HepG2 (cell line): ENCODE measurements around the gene ZMIZ1. TPM values are rescaled to one million over a fixed set of nuclear protein-coding genes. Genes with fewer than 3 reads are reported as not detected.
A peak's percentile ranks its signal among the peaks of the same experiment; 100 is the strongest.

Experiments used
- ARNT2 ChIP-seq: sonication (generic); formaldehyde crosslinking; IDR thresholded peaks from 2 replicates; pipeline ENCODE4 v1.8.0; 2022; ENCODE audit warnings: mild to moderate bottlenecking, low read depth, missing genetic modification reagents, moderate library complexity
- CHD4 ChIP-seq: fragments of 200-600 bp; sonication (generic); IDR thresholded peaks from 2 replicates; pipeline ENCODE4 v1.7.0; 2017; ENCODE audit warnings: mild to moderate bottlenecking, low read length, borderline replicate concordance
- FOSL2 ChIP-seq: sonication (generic); formaldehyde crosslinking; IDR thresholded peaks from 2 replicates; pipeline ENCODE4 v1.4.0; 2020; ENCODE audit warnings: missing genetic modification reagents
- GPN1 ChIP-seq: sonication (generic); formaldehyde crosslinking; IDR thresholded peaks from 2 replicates; pipeline ENCODE4 v1.5.1; 2020; ENCODE audit warnings: missing genetic modification reagents, borderline replicate concordance
- KDM5A ChIP-seq: fragments of 200-600 bp; sonication (generic); IDR thresholded peaks from 2 replicates; pipeline ENCODE4 v1.7.0; 2018; ENCODE audit warnings: antibody characterized with exemption, mild to moderate bottlenecking, low read length, borderline replicate concordance
- KDM6A ChIP-seq: IDR thresholded peaks from 2 replicates; pipeline ENCODE4 v1.6.1; 2016; ENCODE audit warnings: low read depth
- MEIS1 ChIP-seq: sonication (generic); formaldehyde crosslinking; IDR thresholded peaks from 2 replicates; pipeline ENCODE4 v1.9.0; 2021; ENCODE audit warnings: mild to moderate bottlenecking, missing genetic modification reagents, moderate library complexity, borderline replicate concordance
- NFKBIZ ChIP-seq: IDR thresholded peaks from 2 replicates; pipeline ENCODE4 v1.6.1; 2018; ENCODE audit warnings: missing genetic modification reagents, missing compliant biosample characterization
- NONO ChIP-seq, 2 experiments: fragments of 450-650 bp in 1 of 2; sonication (generic) in 1 of 2; formaldehyde crosslinking in 1 of 2; IDR thresholded peaks in 1 of 2; conservative IDR thresholded peaks in 1 of 2; 2 replicates each; pipeline versions ENCODE4 v1.6.1 to v1.8.0; 2017 to 2022; ENCODE audit warnings: mild to moderate bottlenecking in 1 of 2, missing genetic modification reagents in 1 of 2, moderate library complexity in 1 of 2
- ONECUT2 ChIP-seq: sonication (generic); formaldehyde crosslinking; IDR thresholded peaks from 2 replicates; pipeline ENCODE4 v1.4.0; 2020; ENCODE audit warnings: missing genetic modification reagents
- POGZ ChIP-seq: sonication (generic); formaldehyde crosslinking; IDR thresholded peaks from 2 replicates; pipeline ENCODE4 v1.4.0; 2020; ENCODE audit warnings: mild to moderate bottlenecking, missing genetic modification reagents
- SMC3 ChIP-seq: IDR thresholded peaks from 2 replicates; pipeline ENCODE4 v1.6.1; 2011; ENCODE audit warnings: low read length, improper control_type of control experiment
- THAP11 ChIP-seq: IDR thresholded peaks from 2 replicates; pipeline ENCODE4 v1.6.1; 2016; ENCODE audit warnings: missing biosample characterization, missing genetic modification reagents
- YEATS2 ChIP-seq: sonication (generic); formaldehyde crosslinking; IDR thresholded peaks from 2 replicates; pipeline ENCODE4 v1.4.0; 2020; ENCODE audit warnings: missing genetic modification reagents, borderline replicate concordance
- ZBTB1 ChIP-seq: sonication (generic); formaldehyde crosslinking; IDR thresholded peaks from 2 replicates; pipeline ENCODE4 v1.4.0; 2020; ENCODE audit warnings: missing genetic modification reagents, borderline replicate concordance
- ZNF10 ChIP-seq: sonication (generic); formaldehyde crosslinking; IDR thresholded peaks from 2 replicates; pipeline ENCODE4 v1.4.0; 2020; ENCODE audit warnings: mild to moderate bottlenecking, low read depth, missing genetic modification reagents, borderline replicate concordance
- ZNF232 ChIP-seq: sonication (generic); formaldehyde crosslinking; IDR thresholded peaks from 2 replicates; pipeline ENCODE4 v1.4.0; 2020; ENCODE audit warnings: missing genetic modification reagents, borderline replicate concordance
- ZNF263 ChIP-seq: sonication (generic); formaldehyde crosslinking; IDR thresholded peaks from 2 replicates; pipeline ENCODE4 v1.4.0; 2020; ENCODE audit warnings: missing genetic modification reagents
- ZNF333 ChIP-seq: sonication (generic); formaldehyde crosslinking; IDR thresholded peaks from 2 replicates; pipeline ENCODE4 v1.4.0; 2020; ENCODE audit warnings: mild to moderate bottlenecking, missing genetic modification reagents, borderline replicate concordance
- ZNF484 ChIP-seq: sonication (generic); formaldehyde crosslinking; IDR thresholded peaks from 2 replicates; pipeline ENCODE4 v1.5.1; 2020; ENCODE audit warnings: mild to moderate bottlenecking, low read depth, missing genetic modification reagents, borderline replicate concordance
- ZNF660 ChIP-seq: sonication (generic); formaldehyde crosslinking; IDR thresholded peaks from 2 replicates; pipeline ENCODE4 v1.5.1; 2020; ENCODE audit warnings: mild to moderate bottlenecking, low read depth, missing genetic modification reagents, borderline replicate concordance
- ZNF674 ChIP-seq: sonication (generic); formaldehyde crosslinking; IDR thresholded peaks from 2 replicates; pipeline ENCODE4 v1.5.0; 2020; ENCODE audit warnings: low read depth, mild to moderate bottlenecking, missing genetic modification reagents
- ZNF709 ChIP-seq: sonication (generic); formaldehyde crosslinking; IDR thresholded peaks from 2 replicates; pipeline ENCODE4 v1.5.0; 2020; ENCODE audit warnings: mild to moderate bottlenecking, missing genetic modification reagents
- polyA plus RNA-seq, 8 experiments: library from polyadenylated mRNA; depleted of rRNA in 3 of 8; stranded (reverse) in 7 of 8; unstranded in 1 of 8; fragments of >200 nt; fragmentation: Illumina TruSeq in 4 of 8; extraction: Trizol in 4 of 8; gene quantifications; 2 replicates each; pipeline versions ENCODE4 v1.2.1 to v1.2.3, GENCODE V29; 2011 to 2016; ENCODE audit warnings: low read depth in 4 of 8, missing spikeins in 1 of 8, mixed read lengths in 1 of 8; ENCODE audit not compliant: insufficient read depth in 1 of 8
- total RNA-seq, 5 experiments: library from RNA; depleted of rRNA; stranded (reverse); fragments of >200 nt; fragmentation: Illumina TruSeq; extraction: Trizol; gene quantifications; 2 replicates each; pipeline ENCODE4 v1.2.3, GENCODE V29; 2016; ENCODE audit warnings: low read depth in 1 of 5
- TF ChIP-seq, protein P1 (sequence below): sonication (generic); formaldehyde crosslinking; IDR thresholded peaks from 2 replicates; pipeline ENCODE4 v1.4.0; 2020; ENCODE audit warnings: low read depth, mild to moderate bottlenecking, missing genetic modification reagents
- TF ChIP-seq, protein P2 (sequence below): sonication (generic); formaldehyde crosslinking; IDR thresholded peaks from 2 replicates; pipeline ENCODE4 v1.5.1; 2020; ENCODE audit warnings: missing genetic modification reagents, mild to moderate bottlenecking, borderline replicate concordance

The ZMIZ1 gene
- total and polyA plus RNA-seq, 2 of the 13 experiments (the other 11 are each of a cell fraction or from before 2014, with no cell fraction given), result 5.3 to 10.2 TPM

DNA sequence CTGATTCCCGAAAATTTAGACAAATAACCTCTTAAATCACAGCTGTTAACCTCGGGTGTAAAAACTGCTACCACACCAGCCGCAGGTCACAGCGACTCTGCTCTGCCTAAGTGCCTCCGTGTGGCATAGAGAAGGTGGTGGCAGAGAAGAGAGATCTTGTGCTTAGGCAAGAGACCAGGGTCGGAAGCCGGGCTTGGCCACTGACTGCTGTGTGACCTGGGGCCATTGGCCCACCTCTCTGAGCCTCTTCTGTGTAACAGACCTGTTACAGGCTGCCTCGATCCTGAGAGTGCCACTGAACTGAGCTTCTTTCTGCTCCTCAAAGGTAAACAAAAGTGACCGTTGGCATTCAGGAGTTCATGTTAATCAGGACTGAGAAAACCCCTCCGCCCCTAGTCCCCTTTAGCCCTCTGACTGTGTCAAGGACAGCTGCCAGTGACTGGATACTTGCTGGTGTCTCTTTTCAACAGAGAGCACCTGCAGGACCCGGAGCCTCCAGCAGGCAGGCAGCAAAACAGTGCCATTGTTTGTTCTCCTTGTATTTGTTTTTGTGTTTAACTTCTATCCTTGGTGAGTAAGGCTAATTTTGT, 36.5 kb downstream of the ZMIZ1 start (continued):
- TF ChIP-seq ZNF232 (no peak), MEIS1 (CRISPR knock-in tag) (no peak), ONECUT2 (CRISPR knock-in tag) (no peak), NONO (IDR thresholded peaks at IDR 0.05) (no peak), NONO (CRISPR knock-in tag; conservative IDR thresholded peaks at IDR 0.05) (no peak; the same call in 1 of the 2 replicates), KDM5A (no peak), ZNF709 (no peak), YEATS2 (CRISPR knock-in tag) (peak; percentile 28; the same call in 1 of the 2 replicates), FOSL2 (CRISPR knock-in tag) (peak; percentile 54), ZNF484 (CRISPR knock-in tag) (no peak), ZNF10 (CRISPR knock-in tag) (no peak), POGZ (no peak), ARNT2 (CRISPR knock-in tag) (no peak), ZNF660 (CRISPR knock-in tag) (no peak), ZBTB1 (CRISPR knock-in tag) (no peak), KDM6A (no peak), SMC3 (peak; percentile 47; the same call in 1 of the 2 replicates), ZNF263 (CRISPR knock-in tag) (no peak), THAP11 (CRISPR knock-in tag) (0 out of 2 replicates have a peak, but pooled peaks have one; percentile 19), GPN1 (CRISPR knock-in tag) (no peak), CHD4 (no peak), ZNF333 (peak; percentile 83; the same call in 1 of the 2 replicates), ZNF674 (CRISPR knock-in tag) (no peak), NFKBIZ (CRISPR knock-in tag) (no peak)
- TF ChIP-seq, protein P1, sequence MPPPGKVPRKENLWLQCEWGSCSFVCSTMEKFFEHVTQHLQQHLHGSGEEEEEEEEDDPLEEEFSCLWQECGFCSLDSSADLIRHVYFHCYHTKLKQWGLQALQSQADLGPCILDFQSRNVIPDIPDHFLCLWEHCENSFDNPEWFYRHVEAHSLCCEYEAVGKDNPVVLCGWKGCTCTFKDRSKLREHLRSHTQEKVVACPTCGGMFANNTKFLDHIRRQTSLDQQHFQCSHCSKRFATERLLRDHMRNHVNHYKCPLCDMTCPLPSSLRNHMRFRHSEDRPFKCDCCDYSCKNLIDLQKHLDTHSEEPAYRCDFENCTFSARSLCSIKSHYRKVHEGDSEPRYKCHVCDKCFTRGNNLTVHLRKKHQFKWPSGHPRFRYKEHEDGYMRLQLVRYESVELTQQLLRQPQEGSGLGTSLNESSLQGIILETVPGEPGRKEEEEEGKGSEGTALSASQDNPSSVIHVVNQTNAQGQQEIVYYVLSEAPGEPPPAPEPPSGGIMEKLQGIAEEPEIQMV, result no peak
- TF ChIP-seq, protein P2, sequence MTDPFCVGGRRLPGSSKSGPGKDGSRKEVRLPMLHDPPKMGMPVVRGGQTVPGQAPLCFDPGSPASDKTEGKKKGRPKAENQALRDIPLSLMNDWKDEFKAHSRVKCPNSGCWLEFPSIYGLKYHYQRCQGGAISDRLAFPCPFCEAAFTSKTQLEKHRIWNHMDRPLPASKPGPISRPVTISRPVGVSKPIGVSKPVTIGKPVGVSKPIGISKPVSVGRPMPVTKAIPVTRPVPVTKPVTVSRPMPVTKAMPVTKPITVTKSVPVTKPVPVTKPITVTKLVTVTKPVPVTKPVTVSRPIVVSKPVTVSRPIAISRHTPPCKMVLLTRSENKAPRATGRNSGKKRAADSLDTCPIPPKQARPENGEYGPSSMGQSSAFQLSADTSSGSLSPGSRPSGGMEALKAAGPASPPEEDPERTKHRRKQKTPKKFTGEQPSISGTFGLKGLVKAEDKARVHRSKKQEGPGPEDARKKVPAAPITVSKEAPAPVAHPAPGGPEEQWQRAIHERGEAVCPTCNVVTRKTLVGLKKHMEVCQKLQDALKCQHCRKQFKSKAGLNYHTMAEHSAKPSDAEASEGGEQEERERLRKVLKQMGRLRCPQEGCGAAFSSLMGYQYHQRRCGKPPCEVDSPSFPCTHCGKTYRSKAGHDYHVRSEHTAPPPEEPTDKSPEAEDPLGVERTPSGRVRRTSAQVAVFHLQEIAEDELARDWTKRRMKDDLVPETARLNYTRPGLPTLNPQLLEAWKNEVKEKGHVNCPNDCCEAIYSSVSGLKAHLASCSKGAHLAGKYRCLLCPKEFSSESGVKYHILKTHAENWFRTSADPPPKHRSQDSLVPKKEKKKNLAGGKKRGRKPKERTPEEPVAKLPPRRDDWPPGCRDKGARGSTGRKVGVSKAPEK, result no peak
